Measurements from ENCODE around the gene NT5C2. TPM values are rescaled to one million over a fixed set of nuclear protein-coding genes. Genes with fewer than 3 reads are reported as not detected.
"Not testable (repeated sequence)": the region's sequence is repeated elsewhere in the genome, so short reads cannot be mapped to it uniquely, and the experiment has no call there.

The NT5C2 gene
- total RNA-seq, 1 donor from 2014 or later, result 81.4 TPM

- DNase-seq (ENCODE audit: low spot score), result not testable (repeated sequence)
Measured at GRCh38 chr10:103163766-103164403, 29.2 kb downstream of the NT5C2 start.

GRCh38 chr10:103157246-103157645 lies 35.8 kb downstream of the NT5C2 start:
- no peak for DNase-seq (ENCODE audit: low spot score)

- DNase-seq (ENCODE audit: low spot score), result peak; percentile 7
Measured at GRCh38 chr10:103155471-103156085, 37.5 kb downstream of the NT5C2 start.

- DNase-seq (ENCODE audit: low spot score), result peak; percentile 72
Measured at GRCh38 chr10:103154521-103155299, 38.4 kb downstream of the NT5C2 start.

GRCh38 chr10:103153302-103154197 lies 39.5 kb downstream of the NT5C2 start:
- DNase-seq (ENCODE audit: low spot score), result peak; percentile 68

- DNase-seq (ENCODE audit: low spot score), result no peak
Measured at GRCh38 chr10:103149991-103150622, 43.0 kb downstream of the NT5C2 start.

- no peak for DNase-seq (ENCODE audit: low spot score)
Measured at GRCh38 chr10:103147645-103148044, 45.4 kb downstream of the NT5C2 start.

GRCh38 chr10:103145860-103146466 lies 47.1 kb downstream of the NT5C2 start:
- DNase-seq (ENCODE audit: low spot score), result peak; percentile 80

GRCh38 chr10:103145046-103145445 lies 48.0 kb downstream of the NT5C2 start:
- DNase-seq (ENCODE audit: low spot score), result peak; percentile 65

GRCh38 chr10:103144041-103144440 lies 49.0 kb downstream of the NT5C2 start:
- DNase-seq (ENCODE audit: low spot score), result peak; percentile 47

GRCh38 chr10:103143641-103144040 lies 49.4 kb downstream of the NT5C2 start:
- not testable (repeated sequence) for DNase-seq (ENCODE audit: low spot score)

- DNase-seq (ENCODE audit: low spot score), result no peak
Measured at GRCh38 chr10:103141950-103142349, 51.1 kb downstream of the NT5C2 start.

- no peak for DNase-seq (ENCODE audit: low spot score)
Measured at GRCh38 chr10:103140469-103140868, 52.6 kb downstream of the NT5C2 start.

- DNase-seq (ENCODE audit: low spot score), result no peak
Measured at GRCh38 chr10:103139803-103140202, 53.3 kb downstream of the NT5C2 start.

GRCh38 chr10:103135168-103135567 lies 57.9 kb downstream of the NT5C2 start:
- DNase-seq (ENCODE audit: low spot score), result not testable (repeated sequence)

GRCh38 chr10:103130910-103131309 lies 62.2 kb downstream of the NT5C2 start:
- DNase-seq (ENCODE audit: low spot score), result no peak

- DNase-seq (ENCODE audit: low spot score), result not testable (repeated sequence)
Measured at GRCh38 chr10:103130180-103130579, 62.9 kb downstream of the NT5C2 start.

GRCh38 chr10:103127241-103127640 lies 65.8 kb downstream of the NT5C2 start:
- no peak for DNase-seq (ENCODE audit: low spot score)

- peak; percentile 62 for DNase-seq (ENCODE audit: low spot score)
Measured at GRCh38 chr10:103125323-103126267, 67.5 kb downstream of the NT5C2 start.

Measured in umbilical cord (tissue), 2 donors.